IMR-90 (cell line): ENCODE measurements around the gene ZNF714. TPM values are rescaled to one million over a fixed set of nuclear protein-coding genes. Genes with fewer than 3 reads are reported as not detected.

ENCODE experiments used
- ATAC-seq: fragments of 200-7000 bp; cut with Tn5 transposase; 2 replicates; pipeline ENCODE4 v1.9.1; 2020; ENCODE audit warnings: low read depth, mild to moderate bottlenecking, moderate library complexity
- BruUV-seq: library from RNA; stranded (reverse); fragments of 400-500 nt; replicated peaks from 2 replicates; lab custom pipeline; 2021; lab: Mats Ljungman, UMichigan
- CTCF ChIA-PET: fragments of 300-600 bp; formaldehyde crosslinking; extraction: SDS; loops from one replicate; lab custom pipeline; 2021; ENCODE audit warnings: antibody characterized with exemption; lab: Yijun Ruan, JAX
- POLR2A ChIA-PET: fragments of 300-600 bp; sonication (Branson Sonifier 250); formaldehyde crosslinking; loops from one replicate; lab custom pipeline; 2022; ENCODE audit warnings: antibody characterized with exemption; ENCODE audit not compliant: unreplicated experiment; lab: Charles Lee
- DNase-seq: peaks from one replicate; pipeline ENCODE4 v3.0.0; 2013
- H2AFZ ChIP-seq: replicated peaks from 2 replicates; pipeline ENCODE3; 2013; ENCODE audit warnings: low read length, mild to moderate bottlenecking; ENCODE audit not compliant: poor library complexity
- H2AK5ac ChIP-seq: 2 replicates; pipeline ENCODE4 v1.6.1; 2013; ENCODE audit warnings: low read depth, low read length, inconsistent platforms
- H2AK9ac ChIP-seq: replicated peaks from 2 replicates; pipeline ENCODE3; 2013; ENCODE audit warnings: mild to moderate bottlenecking, low read depth, low read length, moderate library complexity; ENCODE audit not compliant: poor library complexity
- H2BK120ac ChIP-seq: 2 replicates; pipeline ENCODE4 v1.6.1; 2013; ENCODE audit warnings: low read depth, low read length, inconsistent platforms
- H2BK15ac ChIP-seq: 3 replicates; pipeline ENCODE4 v1.6.1; 2013; ENCODE audit warnings: low read depth, low read length, inconsistent platforms
- H2BK20ac ChIP-seq: 2 replicates; pipeline ENCODE4 v1.6.1; 2013; ENCODE audit warnings: low read depth, mild to moderate bottlenecking, inconsistent platforms, low read length, moderate library complexity
- H2BK5ac ChIP-seq: 2 replicates; pipeline ENCODE4 v1.6.1; 2013; ENCODE audit warnings: mild to moderate bottlenecking, low read depth, low read length, inconsistent platforms; ENCODE audit not compliant: poor library complexity, severe bottlenecking
- H3K14ac ChIP-seq: replicated peaks from 2 replicates; pipeline ENCODE4 v1.6.1; 2013; ENCODE audit warnings: low read depth, low read length, inconsistent platforms
- H3K18ac ChIP-seq: 2 replicates; pipeline ENCODE4 v1.6.1; 2013; ENCODE audit warnings: low read depth, low read length, control low read depth
- H3K23ac ChIP-seq: 2 replicates; pipeline ENCODE4 v1.6.1; 2013; ENCODE audit warnings: low read depth, low read length, inconsistent platforms
- H3K27ac ChIP-seq: 2 replicates; pipeline ENCODE4 v1.5.1; 2013; ENCODE audit warnings: mild to moderate bottlenecking, control low read depth, low read length; ENCODE audit not compliant: insufficient read depth
- H3K27me3 ChIP-seq: 2 replicates; pipeline ENCODE4 v1.6.1; 2013; ENCODE audit warnings: low read length; ENCODE audit not compliant: control insufficient read depth, insufficient read depth
- H3K36me3 ChIP-seq: 2 replicates; pipeline ENCODE4 v1.6.1; 2013; ENCODE audit warnings: low read length, mixed read lengths; ENCODE audit not compliant: control insufficient read depth, insufficient read depth
- H3K4ac ChIP-seq: 2 replicates; pipeline ENCODE4 v1.6.1; 2013; ENCODE audit warnings: low read depth, low read length, inconsistent platforms
- H3K4me1 ChIP-seq: 2 replicates; pipeline ENCODE4 v1.6.1; 2013; ENCODE audit warnings: low read length, mixed read lengths; ENCODE audit not compliant: control insufficient read depth, insufficient read depth
- H3K4me2 ChIP-seq: 2 replicates; pipeline ENCODE4 v1.6.1; 2013; ENCODE audit warnings: low read depth, mild to moderate bottlenecking, control low read depth, low read length, moderate library complexity
- H3K4me3 ChIP-seq: 2 replicates; pipeline ENCODE4 v1.5.1; 2013; ENCODE audit warnings: low read depth, mild to moderate bottlenecking, control low read depth, low read length, moderate library complexity; ENCODE audit not compliant: insufficient read depth
- H3K56ac ChIP-seq: 2 replicates; pipeline ENCODE4 v1.6.1; 2013; ENCODE audit warnings: low read length, inconsistent platforms; ENCODE audit not compliant: insufficient read depth; ENCODE audit errors: extremely low read depth
- H3K79me1 ChIP-seq, 2 experiments: 2 replicates each; pipeline ENCODE4 v1.6.1; 2013; ENCODE audit warnings: low read length in 2 of 2, inconsistent platforms in 1 of 2, low read depth in 1 of 2
- H3K9ac ChIP-seq: 2 replicates; pipeline ENCODE4 v1.6.1; 2013; ENCODE audit warnings: low read depth, low read length, control low read depth
- H3K9me1 ChIP-seq: 2 replicates; pipeline ENCODE4 v1.6.1; 2013; ENCODE audit warnings: low read length, inconsistent platforms; ENCODE audit not compliant: insufficient read depth
- H3K9me3 ChIP-seq: 2 replicates; pipeline ENCODE4 v1.6.1; 2013; ENCODE audit warnings: low read length; ENCODE audit not compliant: control insufficient read depth, insufficient read depth
- H4K20me1 ChIP-seq: 2 replicates; pipeline ENCODE4 v1.6.1; 2013; ENCODE audit warnings: low read length, inconsistent platforms; ENCODE audit not compliant: insufficient read depth
- H4K5ac ChIP-seq: 2 replicates; pipeline ENCODE4 v1.6.1; 2013; ENCODE audit warnings: mild to moderate bottlenecking, low read depth, low read length, control low read depth
- H4K8ac ChIP-seq, 2 experiments: 2 replicates each; pipeline ENCODE4 v1.6.1; 2013; ENCODE audit warnings: low read depth in 2 of 2, low read length in 2 of 2, control low read depth in 1 of 2, inconsistent platforms in 1 of 2
- H4K91ac ChIP-seq: 2 replicates; pipeline ENCODE4 v1.6.1; 2013; ENCODE audit warnings: low read depth, low read length, inconsistent platforms; ENCODE audit not compliant: insufficient read depth
- FOS ChIP-seq: fragments of 150-350 bp; IDR thresholded peaks from 2 replicates; pipeline ENCODE4 v1.6.1; 2016; ENCODE audit warnings: low read depth, low read length
- POLR2A ChIP-seq: IDR thresholded peaks from 2 replicates; pipeline ENCODE4 v1.6.1; 2012; ENCODE audit warnings: mild to moderate bottlenecking, low read depth, low read length
- WGBS, 2 experiments: methylation state at CpG; one replicate each; pipeline versions ENCODE4 v1.1.5 to v1.1.7; 2013; ENCODE audit warnings: missing lambda C conversion rate in 2 of 2; ENCODE audit not compliant: insufficient read length in 1 of 2; ENCODE audit errors: extremely low coverage in 2 of 2; 5-methylcytosine and 5-hydroxymethylcytosine counted together
- dilution Hi-C: fragments of 300-500 bp; cut with HindIII; formaldehyde crosslinking; loops from one replicate; pipeline ENCODE4 v1.14.3; 2018; ENCODE audit warnings: low sequenced_read_pairs; ENCODE audit not compliant: unreplicated experiment
- in situ Hi-C: fragments of 300-500 bp; cut with MboI; formaldehyde crosslinking; loops from 3 replicates; pipeline ENCODE4 v1.14.3; 2019; ENCODE audit warnings: low sequenced_read_pairs, inconsistent platforms, mixed read lengths
- intact Hi-C: fragments of 100-400 bp; cut with micrococcal nuclease; formaldehyde crosslinking; loops from 2 replicates; pipeline ENCODE4 v1.10.0; 2022
- polyA plus RNA-seq, 3 experiments: library from polyadenylated mRNA; depleted of rRNA; stranded (reverse); fragments of >200 nt; gene quantifications; 2 replicates each; pipeline ENCODE4 v1.2.3, GENCODE V29; 2012; ENCODE audit warnings: low replicate concordance in 1 of 3
- total RNA-seq: library from RNA; depleted of rRNA; stranded (reverse); fragments of >200 nt; gene quantifications from 2 replicates; pipeline ENCODE4 v1.2.3, GENCODE V29; 2012

ZNF714 gene
- total and polyA plus RNA-seq, 2 of the 4 experiments (the other 2 are of a cell fraction) = 7.2 to 14.3 TPM

GRCh38 chr19:21117041-21117907 lies 35.3 kb downstream of the ZNF714 start:
- Histone ChIP-seq H3K14ac (no peak overlapping the region), H3K4me2 (no peak overlapping the region), H3K4ac (no peak overlapping the region), H2AK5ac (no peak overlapping the region), H2AFZ (no peak overlapping the region), H3K27ac (no peak overlapping the region), H3K79me1 (no peaks in the 10 kb centered on the region), H3K36me3 (peaks cover 3% of the 10 kb centered on the region; the same call in 1 of the 2 replicates), H2BK5ac (peak overlapping the region; percentile 54), H3K4me3 (no peak overlapping the region), H3K9ac (no peak overlapping the region), H4K8ac (no peak overlapping the region), H3K4me1 (no peaks in the 10 kb centered on the region), H3K56ac (no peak overlapping the region), H4K20me1 (no peaks in the 10 kb centered on the region), H3K9me3 (peaks cover 2% of the 10 kb centered on the region; the same call in 1 of the 2 replicates), H3K9me1 (no peaks in the 10 kb centered on the region), H3K23ac (no peak overlapping the region), H2BK20ac (no peak overlapping the region), H4K5ac (no peak overlapping the region), H3K27me3 (no peaks in the 10 kb centered on the region), H2AK9ac (no peak overlapping the region), H4K91ac (no peak overlapping the region), H2BK120ac (no peak overlapping the region), H2BK15ac (no peak overlapping the region), H3K18ac (no peak overlapping the region)
- in situ Hi-C loops (no loop called here), dilution Hi-C loops (no loop called here), intact Hi-C loops (no loop called here)
- TSS peak; percentile 32 for BruUV-seq
- WGBS, 2 experiments = no CpG with 5 or more reads among the region's 2 CpGs
- ATAC-seq (no peak; the same call in 1 of the 2 replicates), DNase-seq (peak; percentile 33)
- CTCF ChIA-PET = no interaction called here
- POLR2A ChIA-PET = no interaction called here
- TF ChIP-seq POLR2A (no peak), FOS (no peak)
